GM13977 (cell line): ENCODE measurements around the gene RUNX2.

Source experiments
- DNase-seq: peaks from one replicate; pipeline ENCODE4 v3.0.0; 2012; ENCODE audit warnings: low spot score
- CTCF ChIP-seq: IDR thresholded peaks from 2 replicates; pipeline ENCODE4 v1.5.1; 2012; ENCODE audit warnings: mild to moderate bottlenecking, control low read depth; ENCODE audit not compliant: insufficient read depth; ENCODE audit errors: extremely low read depth, missing control alignments
- in situ Hi-C: fragments of 300-500 bp; cut with MboI; formaldehyde crosslinking; loops from one replicate; pipeline ENCODE4 v1.12.0; 2022; ENCODE audit warnings: low sequenced_read_pairs, low pct_unique_long_range_greater_than_20kb, mixed read lengths, inconsistent platforms; ENCODE audit not compliant: unreplicated experiment

Gene RUNX2

GRCh38 chr6:45640081-45640491, 312.0 kb downstream of the RUNX2 start:
- in situ Hi-C loops = no loop called here
- no peak for DNase-seq
- TF ChIP-seq CTCF = no peak

- in situ Hi-C loops = no loop called here
- DNase-seq = no peak
- TF ChIP-seq CTCF = no peak
These were observed 312.7 kb downstream of the RUNX2 start for GRCh38 chr6:45640811-45641210.

GRCh38 chr6:45642331-45643125, 314.4 kb downstream of the RUNX2 start:
- TF ChIP-seq CTCF = no peak
- peak; percentile 12 for DNase-seq

GRCh38 chr6:45643126-45643525, 315.0 kb downstream of the RUNX2 start:
- no peak for DNase-seq
- no peak for TF ChIP-seq CTCF
- in situ Hi-C loops = no loop called here

More at GRCh38 chr6:45642331-45643125, 314.4 kb downstream of the RUNX2 start:
- in situ Hi-C loops = no loop called here

GRCh38 chr6:45644720-45645119, 316.6 kb downstream of the RUNX2 start:
- in situ Hi-C loops = no loop called here
- no peak for TF ChIP-seq CTCF
- no peak for DNase-seq

- TF ChIP-seq CTCF = no peak
- in situ Hi-C loops = no loop called here
- peak; percentile 54 for DNase-seq
These were observed 317.2 kb downstream of the RUNX2 start for GRCh38 chr6:45645302-45645701.
